ENCODE results near the gene HTR3E. TPM values are rescaled to one million over a fixed set of nuclear protein-coding genes. Genes with fewer than 3 reads are reported as not detected.

The HTR3E gene
- total RNA-seq, 1 donor from 2014 or later, result not detected

DNA sequence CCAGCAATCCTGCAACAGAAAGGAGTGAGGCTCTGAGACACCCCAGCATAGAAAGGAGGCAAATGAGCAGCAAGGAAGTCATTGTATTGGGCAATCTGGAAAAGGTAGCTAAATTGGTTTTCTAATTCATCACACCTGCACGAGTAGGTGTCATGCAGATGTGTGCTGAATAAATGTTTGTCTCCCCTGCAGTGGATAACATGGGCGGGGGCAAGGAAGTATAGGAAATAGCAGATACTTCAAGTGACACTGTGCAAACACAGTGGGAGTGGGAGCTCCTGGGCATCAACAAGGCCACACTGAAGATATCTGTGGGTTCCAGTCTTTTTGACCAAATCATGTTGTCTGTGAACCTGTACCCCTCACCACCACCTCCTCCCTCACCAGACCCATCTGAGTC is 14.4 kb upstream of the HTR3E start:
- no peak for TF ChIP-seq CTCF (IDR thresholded peaks at IDR 0.05)
- H3K27me3 Mint-ChIP-seq (ENCODE audit: low read depth), result peaks cover 3% of the 10 kb centered on the region
- H3K9me3 Mint-ChIP-seq (ENCODE audit: low read depth), result peaks cover 15% of the 10 kb centered on the region
- H3K4me3 Mint-ChIP-seq (ENCODE audit: unreplicated experiment), result no peak overlapping the region
- H3K4me1 Mint-ChIP-seq (ENCODE audit: low read depth), result peaks cover 10% of the 10 kb centered on the region
- DNase-seq (ENCODE audit: low spot score), result no peak
- peaks cover 2% of the 10 kb centered on the region for H3K36me3 Mint-ChIP-seq (ENCODE audit: low read depth)
- no peak overlapping the region for H3K27ac Mint-ChIP-seq (ENCODE audit: unreplicated experiment)

DNA sequence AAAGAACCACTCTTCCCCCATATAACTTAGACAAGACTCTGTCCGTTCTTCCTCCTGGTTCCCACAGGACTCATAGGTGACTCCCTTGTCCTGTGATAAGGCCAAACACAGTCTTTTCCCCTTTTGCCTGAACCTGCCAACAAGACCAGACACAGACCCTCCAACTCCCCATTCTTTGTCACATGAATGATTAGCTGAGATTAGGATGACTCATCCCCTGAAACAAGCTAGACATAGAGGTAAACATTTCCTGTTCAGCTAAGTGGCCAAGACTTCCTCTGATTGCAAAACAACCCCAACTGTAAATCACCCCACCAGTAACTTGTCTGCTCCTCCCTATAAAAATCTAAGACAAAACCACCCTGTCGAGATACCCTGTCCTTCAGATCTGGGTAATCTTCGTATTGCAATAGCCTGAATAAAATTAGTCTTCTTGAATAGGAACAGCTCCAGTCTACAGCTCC is 11.4 kb upstream of the HTR3E start:
- no peak for DNase-seq (ENCODE audit: low spot score)
- Mint-ChIP-seq H3K27me3 (ENCODE audit: low read depth) (peaks cover 3% of the 10 kb centered on the region), H3K27ac (ENCODE audit: unreplicated experiment) (no peak overlapping the region), H3K9me3 (ENCODE audit: low read depth) (peaks cover 12% of the 10 kb centered on the region), H3K4me3 (ENCODE audit: unreplicated experiment) (no peak overlapping the region), H3K36me3 (ENCODE audit: low read depth) (peaks cover 2% of the 10 kb centered on the region), H3K4me1 (ENCODE audit: low read depth) (no peaks in the 10 kb centered on the region)
- TF ChIP-seq CTCF (IDR thresholded peaks at IDR 0.05), result no peak

- Mint-ChIP-seq H3K27me3 (ENCODE audit: low read depth) (no peaks in the 10 kb centered on the region), H3K9me3 (ENCODE audit: low read depth) (peaks cover 19% of the 10 kb centered on the region), H3K4me1 (ENCODE audit: low read depth) (peaks cover 8% of the 10 kb centered on the region), H3K36me3 (ENCODE audit: low read depth) (peaks cover 2% of the 10 kb centered on the region), H3K27ac (ENCODE audit: unreplicated experiment) (no peak overlapping the region), H3K4me3 (ENCODE audit: unreplicated experiment) (no peak overlapping the region)
- DNase-seq (ENCODE audit: low spot score), result no peak
- no peak for TF ChIP-seq CTCF (IDR thresholded peaks at IDR 0.05)
Measured at GRCh38 chr3:184092199-184092598, 4.7 kb upstream of the HTR3E start.

GRCh38 chr3:184097556-184097955 is 692 bp downstream of the HTR3E start:
- DNase-seq (ENCODE audit: low spot score), result no peak
- H3K4me1 Mint-ChIP-seq (ENCODE audit: low read depth), result peaks cover 13% of the 10 kb centered on the region
- no peak overlapping the region for H3K27ac Mint-ChIP-seq (ENCODE audit: unreplicated experiment)
- peaks cover 9% of the 10 kb centered on the region for H3K9me3 Mint-ChIP-seq (ENCODE audit: low read depth)
- TF ChIP-seq CTCF (IDR thresholded peaks at IDR 0.05), result no peak
- no peaks in the 10 kb centered on the region for H3K36me3 Mint-ChIP-seq (ENCODE audit: low read depth)
- H3K4me3 Mint-ChIP-seq (ENCODE audit: unreplicated experiment), result no peak overlapping the region
- H3K27me3 Mint-ChIP-seq (ENCODE audit: low read depth), result no peaks in the 10 kb centered on the region

DNA sequence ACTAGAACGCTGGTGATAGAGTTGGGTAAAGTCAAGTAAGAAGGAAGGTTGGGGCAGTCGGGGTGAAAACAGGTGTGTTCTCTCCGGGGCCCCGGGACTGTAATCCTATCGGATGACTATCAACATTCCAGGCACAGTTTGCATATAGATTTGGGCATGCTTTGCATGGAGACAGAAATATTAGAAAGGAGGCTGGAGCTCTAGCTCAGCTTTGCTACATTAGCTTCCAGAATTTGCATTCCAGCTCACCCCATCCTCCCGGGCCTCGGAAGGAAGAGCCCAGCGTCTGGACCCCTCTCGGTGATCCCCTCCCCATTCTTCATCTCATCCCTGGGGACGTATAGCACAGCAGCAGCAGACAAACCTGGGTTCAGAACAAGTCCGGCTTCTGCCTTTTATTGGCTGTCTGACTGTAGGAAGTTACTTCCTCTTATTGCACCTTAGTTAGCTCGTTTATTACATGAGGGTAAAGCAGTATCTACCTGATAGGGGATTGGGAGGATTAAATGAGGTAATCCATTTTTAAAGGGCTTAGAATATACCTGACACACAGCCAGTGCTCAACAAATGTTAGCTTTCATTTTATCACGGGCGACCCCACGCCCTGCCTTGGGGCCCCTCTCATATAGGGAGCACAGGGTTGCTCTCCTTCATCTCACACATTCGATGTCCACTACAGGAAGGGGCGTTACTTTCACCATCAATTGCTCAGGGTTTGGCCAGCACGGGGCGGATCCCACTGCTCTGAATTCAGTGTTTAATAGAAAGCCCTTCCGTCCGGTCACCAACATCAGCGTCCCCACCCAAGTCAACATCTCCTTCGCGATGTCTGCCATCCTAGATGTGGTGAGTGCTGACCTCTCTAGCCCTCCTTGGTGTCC is 3.2 kb downstream of the HTR3E start:
- TF ChIP-seq CTCF (IDR thresholded peaks at IDR 0.05), result no peak
- Mint-ChIP-seq H3K27me3 (ENCODE audit: low read depth) (peaks cover 4% of the 10 kb centered on the region), H3K36me3 (ENCODE audit: low read depth) (no peaks in the 10 kb centered on the region), H3K4me1 (ENCODE audit: low read depth) (peaks cover 13% of the 10 kb centered on the region), H3K9me3 (ENCODE audit: low read depth) (peaks cover 5% of the 10 kb centered on the region), H3K4me3 (ENCODE audit: unreplicated experiment) (no peak overlapping the region), H3K27ac (ENCODE audit: unreplicated experiment) (no peak overlapping the region)
- DNase-seq (ENCODE audit: low spot score), result no peak

Data from chondrocyte (in vitro differentiated cells).